ENCODE measurements around the gene UNC13D.
"Not testable (repeated sequence)": the region's sequence is repeated elsewhere in the genome, so short reads cannot be mapped to it uniquely, and the experiment has no call there.

The UNC13D gene

GRCh38 chr17:75814021-75814395 lies 30.2 kb downstream of the UNC13D start:
- TF ChIP-seq CTCF (IDR thresholded peaks at IDR 0.05), result no peak
- H3K27ac ChIP-seq, result no peak overlapping the region
- H3K4me3 ChIP-seq (ENCODE audit: low read depth in 1 of 2, low read length in 1 of 2), result no peak overlapping the region
- no peaks in the 10 kb centered on the region for H3K27me3 ChIP-seq
- H3K4me1 ChIP-seq (ENCODE audit: control insufficient read depth in 1 of 2, insufficient read depth in 1 of 2, low read depth in 1 of 2, low read length in 1 of 2), result no peaks in the 10 kb centered on the region
- H3K9me3 ChIP-seq, result no peaks in the 10 kb centered on the region
- peaks cover 69% of the 10 kb centered on the region for H3K36me3 ChIP-seq

GRCh38 chr17:75813081-75814020 lies 30.9 kb downstream of the UNC13D start:
- Histone ChIP-seq H3K4me1 (ENCODE audit: control insufficient read depth in 1 of 2, insufficient read depth in 1 of 2, low read depth in 1 of 2, low read length in 1 of 2) (no peaks in the 10 kb centered on the region), H3K27ac (no peak overlapping the region), H3K36me3 (peaks cover 62% of the 10 kb centered on the region), H3K27me3 (no peaks in the 10 kb centered on the region), H3K4me3 (ENCODE audit: low read depth in 1 of 2, low read length in 1 of 2) (no peak overlapping the region), H3K9me3 (no peaks in the 10 kb centered on the region)
- no peak for TF ChIP-seq CTCF (IDR thresholded peaks at IDR 0.05)

GRCh38 chr17:75812096-75813013 lies 31.8 kb downstream of the UNC13D start:
- no peaks in the 10 kb centered on the region for H3K4me1 ChIP-seq (ENCODE audit: control insufficient read depth in 1 of 2, insufficient read depth in 1 of 2, low read depth in 1 of 2, low read length in 1 of 2)
- TF ChIP-seq CTCF (IDR thresholded peaks at IDR 0.05), result no peak
- peaks cover 55% of the 10 kb centered on the region for H3K36me3 ChIP-seq
- H3K27ac ChIP-seq, result no peak overlapping the region
- H3K4me3 ChIP-seq (ENCODE audit: low read depth in 1 of 2, low read length in 1 of 2), result no peak overlapping the region
- no peaks in the 10 kb centered on the region for H3K27me3 ChIP-seq
- H3K9me3 ChIP-seq, result no peaks in the 10 kb centered on the region

GRCh38 chr17:75811174-75811573 lies 33.0 kb downstream of the UNC13D start:
- Histone ChIP-seq H3K4me1 (ENCODE audit: control insufficient read depth in 1 of 2, insufficient read depth in 1 of 2, low read depth in 1 of 2, low read length in 1 of 2) (no peaks in the 10 kb centered on the region), H3K27ac (no peak overlapping the region), H3K27me3 (no peaks in the 10 kb centered on the region), H3K36me3 (peaks cover 55% of the 10 kb centered on the region), H3K4me3 (ENCODE audit: low read depth in 1 of 2, low read length in 1 of 2) (no peak overlapping the region), H3K9me3 (no peaks in the 10 kb centered on the region)
- TF ChIP-seq CTCF (IDR thresholded peaks at IDR 0.05), result no peak

- not testable (repeated sequence) for H3K4me3 ChIP-seq (ENCODE audit: low read depth in 1 of 2, low read length in 1 of 2); H3K27me3 ChIP-seq; H3K9me3 ChIP-seq; H3K27ac ChIP-seq; H3K4me1 ChIP-seq (ENCODE audit: control insufficient read depth in 1 of 2, insufficient read depth in 1 of 2, low read depth in 1 of 2, low read length in 1 of 2)
- H3K36me3 ChIP-seq, result peaks cover 55% of the 10 kb centered on the region
Measured at GRCh38 chr17:75810756-75811155, 33.4 kb downstream of the UNC13D start.
